ENCODE data around the gene DUSP14. TPM values are rescaled to one million over a fixed set of nuclear protein-coding genes. Genes with fewer than 3 reads are reported as not detected.
"Not testable (repeated sequence)": the region's sequence is repeated elsewhere in the genome, so short reads cannot be mapped to it uniquely, and the experiment has no call there.

The DUSP14 gene, protein sequence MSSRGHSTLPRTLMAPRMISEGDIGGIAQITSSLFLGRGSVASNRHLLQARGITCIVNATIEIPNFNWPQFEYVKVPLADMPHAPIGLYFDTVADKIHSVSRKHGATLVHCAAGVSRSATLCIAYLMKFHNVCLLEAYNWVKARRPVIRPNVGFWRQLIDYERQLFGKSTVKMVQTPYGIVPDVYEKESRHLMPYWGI
- total RNA-seq (10 to 100 TPM; 15.6 to 22.9 TPM), polyA plus RNA-seq (ENCODE audit: insufficient read length in 2 of 2) (10 to 100 TPM; 13.8 to 17.3 TPM)
- long read RNA-seq, donor 1, transcript DUSP14-206 (3 exons, 1,537 nt): major isoform, 10 of 10 reads
- long read RNA-seq, donor 1, partial matches to known transcripts: 0 of 10 reads
- long read RNA-seq, donor 1, other reads (novel, unspliced or antisense): 0 of 10 reads
- long read RNA-seq, donor 2, transcript DUSP14-206 (3 exons, 1,537 nt): major isoform, 6 of 6 reads
- long read RNA-seq, donor 2, partial matches to known transcripts: 0 of 6 reads
- long read RNA-seq, donor 2, other reads (novel, unspliced or antisense): 0 of 6 reads
- long read RNA-seq, donor 3, partial matches to known transcripts: 0 of 2 reads
- long read RNA-seq, donor 3, other reads (novel, unspliced or antisense): 0 of 2 reads
- long read RNA-seq, donor 4, partial matches to known transcripts: 0 of 5 reads
- long read RNA-seq, donor 4, other reads (novel, unspliced or antisense): 0 of 5 reads

GRCh38 chr17:37489197-37490001 lies at the start of gene DUSP14:
Gene DUSP14 (plus strand): TSS chr17:37489891. CDS start chr17:37512273, 22,382 bp downstream.
- Histone ChIP-seq H3K27ac (ENCODE audit: low read depth, low read length) (peak within 1 kb of the TSS; percentile 69), H3K36me3 (ENCODE audit: control insufficient read depth, insufficient read depth, low read length) (no peaks in the 10 kb centered on the region), H3K4me1 (ENCODE audit: control insufficient read depth, insufficient read depth, low read length) (peaks cover 17% of the 10 kb centered on the region), H3K4me3 (ENCODE audit: low read depth, low read length) (peak within 1 kb of the TSS; percentile 82), H3K27me3 (ENCODE audit: control insufficient read depth, insufficient read depth, low read length) (no peaks in the 10 kb centered on the region), H3K9me3 (ENCODE audit: control insufficient read depth, insufficient read depth, low read length) (no peaks in the 10 kb centered on the region)
- DNase-seq (ENCODE audit: low read depth in 4 of 6, low spot score in 6 of 6): peak in 5 of 6 donors; percentile 76 to 96 (median 84)
- under 1% methylated on average over 76 of the region's 100 CpGs for WGBS (ENCODE audit: insufficient coverage)

DNA sequence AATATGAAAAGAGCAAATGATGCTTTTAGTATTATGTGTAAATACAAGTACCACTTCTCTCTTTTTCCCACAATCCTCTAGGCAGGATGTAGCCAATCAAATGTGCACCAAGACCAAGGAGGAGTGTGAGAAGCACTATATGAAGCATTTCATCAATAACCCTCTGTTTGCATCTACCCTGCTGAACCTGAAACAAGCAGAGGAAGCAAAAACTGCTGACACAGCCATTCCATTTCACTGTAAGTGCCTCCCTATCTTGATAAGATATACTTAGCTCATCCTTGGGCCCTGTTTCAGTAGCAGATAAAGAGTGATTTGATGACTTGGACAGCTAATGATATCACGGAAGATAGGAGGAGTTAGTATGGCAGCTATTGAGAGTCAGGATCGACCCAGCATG lies 49.3 kb upstream of the DUSP14 start:
- Histone ChIP-seq H3K9me3 (ENCODE audit: control insufficient read depth, insufficient read depth, low read length) (no peaks in the 10 kb centered on the region), H3K27ac (ENCODE audit: low read depth, low read length) (no peak overlapping the region), H3K27me3 (ENCODE audit: control insufficient read depth, insufficient read depth, low read length) (no peaks in the 10 kb centered on the region), H3K36me3 (ENCODE audit: control insufficient read depth, insufficient read depth, low read length) (peaks cover 23% of the 10 kb centered on the region), H3K4me1 (ENCODE audit: control insufficient read depth, insufficient read depth, low read length) (no peaks in the 10 kb centered on the region), H3K4me3 (ENCODE audit: low read depth, low read length) (no peak overlapping the region)
- no peak for DNase-seq (ENCODE audit: low read depth in 4 of 6, low spot score in 6 of 6)
- 100% methylated on average over 2 of the region's 2 CpGs for WGBS (ENCODE audit: insufficient coverage)

DNA sequence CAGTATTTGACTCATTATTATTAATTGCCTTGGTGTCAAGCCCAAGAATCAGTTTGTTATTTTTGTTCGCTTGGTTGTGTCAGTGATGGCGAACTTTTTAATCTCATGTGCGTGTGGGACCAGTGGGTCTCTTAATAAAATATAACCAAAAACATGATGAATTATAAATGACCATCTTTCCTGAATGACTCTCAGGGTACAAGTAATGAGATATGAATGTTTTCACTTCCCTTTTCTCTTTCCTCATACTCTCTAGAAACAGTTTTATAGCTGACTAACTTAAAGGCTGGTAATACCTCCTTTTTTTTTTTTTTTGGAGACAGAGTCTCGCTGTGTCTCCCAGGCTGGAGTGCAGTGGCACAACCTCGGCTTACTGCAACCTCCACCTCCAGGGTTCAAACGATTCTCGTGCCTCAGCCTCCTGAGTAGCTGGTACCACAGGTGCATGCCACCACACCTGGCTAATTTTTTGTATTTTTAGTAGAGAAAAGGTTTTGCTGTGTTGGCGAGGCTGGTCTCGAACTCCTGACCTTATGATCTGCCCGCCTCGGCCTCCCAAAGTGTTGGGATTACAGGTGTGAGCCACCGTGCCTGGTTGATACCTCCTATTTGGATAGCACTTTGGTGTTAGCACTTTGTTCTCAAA lies 48.2 kb upstream of the DUSP14 start:
- not testable (repeated sequence) for H3K4me1 ChIP-seq (ENCODE audit: control insufficient read depth, insufficient read depth, low read length); H3K9me3 ChIP-seq (ENCODE audit: control insufficient read depth, insufficient read depth, low read length); DNase-seq (ENCODE audit: low read depth in 4 of 6, low spot score in 6 of 6); H3K27ac ChIP-seq (ENCODE audit: low read depth, low read length); H3K27me3 ChIP-seq (ENCODE audit: control insufficient read depth, insufficient read depth, low read length); H3K4me3 ChIP-seq (ENCODE audit: low read depth, low read length)
- 96% methylated on average over 5 of the region's 12 CpGs for WGBS (ENCODE audit: insufficient coverage)
- H3K36me3 ChIP-seq (ENCODE audit: control insufficient read depth, insufficient read depth, low read length): peaks cover 21% of the 10 kb centered on the region

- no CpG with 5 or more reads among the region's 4 CpGs for WGBS (ENCODE audit: insufficient coverage)
- DNase-seq (ENCODE audit: low read depth in 4 of 6, low spot score in 6 of 6): no peak
- H3K9me3 ChIP-seq (ENCODE audit: control insufficient read depth, insufficient read depth, low read length): no peaks in the 10 kb centered on the region
Measured at GRCh38 chr17:37446027-37446426, 43.7 kb upstream of the DUSP14 start.

DNA sequence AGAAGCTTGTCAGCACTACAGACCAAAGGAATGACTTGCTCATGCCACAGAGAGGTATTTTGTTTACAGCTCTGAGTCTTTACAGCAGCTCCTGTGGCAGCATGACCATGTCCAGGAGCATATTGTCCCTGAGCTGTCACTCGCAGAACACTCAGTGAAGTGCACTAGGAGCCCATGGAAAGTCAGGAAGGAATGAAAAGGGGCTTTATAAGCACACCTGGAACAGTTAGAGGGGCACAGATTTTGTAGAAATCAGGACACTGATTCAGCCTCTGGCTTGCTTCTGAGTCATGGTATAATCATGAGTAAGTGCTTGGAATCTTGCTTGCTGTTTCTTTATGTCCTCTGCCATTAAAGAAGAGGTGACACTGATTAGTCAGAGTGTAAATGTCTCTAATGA lies 42.0 kb upstream of the DUSP14 start:
- Histone ChIP-seq H3K4me1 (ENCODE audit: control insufficient read depth, insufficient read depth, low read length) (no peaks in the 10 kb centered on the region), H3K9me3 (ENCODE audit: control insufficient read depth, insufficient read depth, low read length) (no peaks in the 10 kb centered on the region), H3K27ac (ENCODE audit: low read depth, low read length) (no peak overlapping the region), H3K4me3 (ENCODE audit: low read depth, low read length) (no peak overlapping the region), H3K36me3 (ENCODE audit: control insufficient read depth, insufficient read depth, low read length) (peaks cover 9% of the 10 kb centered on the region), H3K27me3 (ENCODE audit: control insufficient read depth, insufficient read depth, low read length) (no peaks in the 10 kb centered on the region)
- WGBS (ENCODE audit: insufficient coverage): 100% methylated on average over 1 of the region's 1 CpG
- DNase-seq (ENCODE audit: low read depth in 4 of 6, low spot score in 6 of 6): no peak

More at GRCh38 chr17:37446027-37446426, 43.7 kb upstream of the DUSP14 start:
- peaks cover 14% of the 10 kb centered on the region for H3K36me3 ChIP-seq (ENCODE audit: control insufficient read depth, insufficient read depth, low read length)
- H3K27ac ChIP-seq (ENCODE audit: low read depth, low read length): no peak overlapping the region
- no peaks in the 10 kb centered on the region for H3K27me3 ChIP-seq (ENCODE audit: control insufficient read depth, insufficient read depth, low read length)
- H3K4me3 ChIP-seq (ENCODE audit: low read depth, low read length): no peak overlapping the region
- no peaks in the 10 kb centered on the region for H3K4me1 ChIP-seq (ENCODE audit: control insufficient read depth, insufficient read depth, low read length)

- peak in 2 of 6 donors; percentile 25 to 48 for DNase-seq (ENCODE audit: low read depth in 4 of 6, low spot score in 6 of 6)
Measured at GRCh38 chr17:37450112-37450511, 39.6 kb upstream of the DUSP14 start.

DNA sequence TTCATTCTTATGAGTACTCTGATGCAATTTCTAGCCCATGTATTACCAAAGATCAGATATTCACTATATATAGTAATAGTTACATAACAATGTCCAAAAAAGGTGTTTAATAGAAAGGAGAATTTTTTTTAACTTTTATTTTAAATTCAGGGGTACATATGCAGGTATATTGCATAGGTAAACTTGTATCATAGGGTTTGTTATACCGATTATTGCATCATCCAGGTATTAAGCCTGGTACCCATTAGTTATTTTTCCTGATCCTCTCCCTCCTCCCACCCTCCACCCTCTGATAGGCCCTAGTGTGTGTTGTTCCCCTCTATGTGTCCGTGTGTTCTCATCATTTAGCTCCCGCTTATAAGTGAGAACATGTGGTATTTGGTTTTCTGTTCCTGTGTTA lies 31.9 kb upstream of the DUSP14 start:
- DNase-seq (ENCODE audit: low read depth in 4 of 6, low spot score in 6 of 6); H3K27ac ChIP-seq (ENCODE audit: low read depth, low read length); H3K4me1 ChIP-seq (ENCODE audit: control insufficient read depth, insufficient read depth, low read length); H3K9me3 ChIP-seq (ENCODE audit: control insufficient read depth, insufficient read depth, low read length); H3K4me3 ChIP-seq (ENCODE audit: low read depth, low read length); H3K27me3 ChIP-seq (ENCODE audit: control insufficient read depth, insufficient read depth, low read length): not testable (repeated sequence)
- peaks cover 15% of the 10 kb centered on the region for H3K36me3 ChIP-seq (ENCODE audit: control insufficient read depth, insufficient read depth, low read length)
- WGBS (ENCODE audit: insufficient coverage): no CpG with 5 or more reads among the region's 3 CpGs

More at GRCh38 chr17:37450112-37450511, 39.6 kb upstream of the DUSP14 start:
- 92% methylated on average over 6 of the region's 6 CpGs for WGBS (ENCODE audit: insufficient coverage)
- H3K36me3 ChIP-seq (ENCODE audit: control insufficient read depth, insufficient read depth, low read length): peaks cover 13% of the 10 kb centered on the region
- H3K27me3 ChIP-seq (ENCODE audit: control insufficient read depth, insufficient read depth, low read length): no peaks in the 10 kb centered on the region
- H3K4me1 ChIP-seq (ENCODE audit: control insufficient read depth, insufficient read depth, low read length): no peaks in the 10 kb centered on the region
- H3K27ac ChIP-seq (ENCODE audit: low read depth, low read length): no peak overlapping the region
- H3K9me3 ChIP-seq (ENCODE audit: control insufficient read depth, insufficient read depth, low read length): no peaks in the 10 kb centered on the region
- H3K4me3 ChIP-seq (ENCODE audit: low read depth, low read length): no peak overlapping the region

DNA sequence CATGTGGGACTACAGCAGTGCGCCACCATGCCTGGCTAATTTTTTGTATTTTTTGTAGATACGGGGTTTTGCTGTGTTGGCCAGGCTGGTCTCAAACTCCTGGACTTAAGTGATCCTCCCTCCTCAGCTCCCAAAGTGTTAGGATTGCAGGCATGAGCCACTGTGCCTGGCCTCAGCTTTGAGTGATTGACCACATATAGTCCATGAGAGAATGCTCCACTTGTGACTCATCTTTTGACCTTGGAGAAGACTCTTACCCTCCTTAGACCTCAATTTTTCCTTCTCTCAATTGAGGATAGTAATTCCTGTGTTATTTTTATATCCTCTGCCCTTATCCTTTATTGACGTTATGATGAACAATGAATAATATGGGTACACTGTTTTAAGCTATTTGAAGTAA lies 30.9 kb upstream of the DUSP14 start:
- no peaks in the 10 kb centered on the region for H3K9me3 ChIP-seq (ENCODE audit: control insufficient read depth, insufficient read depth, low read length)
- no peak overlapping the region for H3K4me3 ChIP-seq (ENCODE audit: low read depth, low read length)
- H3K27ac ChIP-seq (ENCODE audit: low read depth, low read length): no peak overlapping the region
- peaks cover 20% of the 10 kb centered on the region for H3K36me3 ChIP-seq (ENCODE audit: control insufficient read depth, insufficient read depth, low read length)
- DNase-seq (ENCODE audit: low read depth in 4 of 6, low spot score in 6 of 6): no peak
- H3K27me3 ChIP-seq (ENCODE audit: control insufficient read depth, insufficient read depth, low read length): no peaks in the 10 kb centered on the region
- H3K4me1 ChIP-seq (ENCODE audit: control insufficient read depth, insufficient read depth, low read length): no peaks in the 10 kb centered on the region
- WGBS (ENCODE audit: insufficient coverage): no CpG with 5 or more reads among the region's 3 CpGs

DNA sequence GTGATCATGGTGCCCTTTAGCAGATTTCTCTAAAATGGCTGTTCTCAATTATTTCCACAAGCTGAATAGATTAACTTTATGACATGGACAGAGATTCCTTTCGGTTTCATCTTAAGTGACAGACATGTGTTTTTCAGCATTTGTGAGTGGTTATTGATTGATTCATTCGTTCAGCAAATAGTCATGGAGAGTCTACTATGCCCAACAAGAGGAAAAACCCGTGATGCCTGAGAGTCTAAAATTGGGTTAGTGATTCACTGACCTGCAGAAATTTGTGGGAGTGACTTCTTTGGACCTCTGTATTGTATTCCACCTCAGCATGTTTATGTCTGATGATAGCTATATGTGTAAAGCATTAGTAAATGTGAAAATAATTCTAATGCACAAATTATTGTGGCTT lies 28.0 kb upstream of the DUSP14 start:
- no peak overlapping the region for H3K27ac ChIP-seq (ENCODE audit: low read depth, low read length)
- WGBS (ENCODE audit: insufficient coverage): 100% methylated on average over 2 of the region's 3 CpGs
- peaks cover 17% of the 10 kb centered on the region for H3K36me3 ChIP-seq (ENCODE audit: control insufficient read depth, insufficient read depth, low read length)
- no peak for DNase-seq (ENCODE audit: low read depth in 4 of 6, low spot score in 6 of 6)
- H3K4me1 ChIP-seq (ENCODE audit: control insufficient read depth, insufficient read depth, low read length): no peaks in the 10 kb centered on the region
- no peaks in the 10 kb centered on the region for H3K9me3 ChIP-seq (ENCODE audit: control insufficient read depth, insufficient read depth, low read length)
- H3K27me3 ChIP-seq (ENCODE audit: control insufficient read depth, insufficient read depth, low read length): no peaks in the 10 kb centered on the region
- H3K4me3 ChIP-seq (ENCODE audit: low read depth, low read length): no peak overlapping the region

Measured in spinal cord (tissue), 10 donors.